ENCODE results near the gene WNT8A. TPM values are rescaled to one million over a fixed set of nuclear protein-coding genes. Genes with fewer than 3 reads are reported as not detected.
"Not testable (repeated sequence)": the region's sequence is repeated elsewhere in the genome, so short reads cannot be mapped to it uniquely, and the experiment has no call there.

Gene WNT8A, protein sequence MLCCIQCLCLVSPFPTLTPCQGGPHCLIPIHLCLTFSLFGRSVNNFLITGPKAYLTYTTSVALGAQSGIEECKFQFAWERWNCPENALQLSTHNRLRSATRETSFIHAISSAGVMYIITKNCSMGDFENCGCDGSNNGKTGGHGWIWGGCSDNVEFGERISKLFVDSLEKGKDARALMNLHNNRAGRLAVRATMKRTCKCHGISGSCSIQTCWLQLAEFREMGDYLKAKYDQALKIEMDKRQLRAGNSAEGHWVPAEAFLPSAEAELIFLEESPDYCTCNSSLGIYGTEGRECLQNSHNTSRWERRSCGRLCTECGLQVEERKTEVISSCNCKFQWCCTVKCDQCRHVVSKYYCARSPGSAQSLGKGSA
- not detected for total RNA-seq

DNA sequence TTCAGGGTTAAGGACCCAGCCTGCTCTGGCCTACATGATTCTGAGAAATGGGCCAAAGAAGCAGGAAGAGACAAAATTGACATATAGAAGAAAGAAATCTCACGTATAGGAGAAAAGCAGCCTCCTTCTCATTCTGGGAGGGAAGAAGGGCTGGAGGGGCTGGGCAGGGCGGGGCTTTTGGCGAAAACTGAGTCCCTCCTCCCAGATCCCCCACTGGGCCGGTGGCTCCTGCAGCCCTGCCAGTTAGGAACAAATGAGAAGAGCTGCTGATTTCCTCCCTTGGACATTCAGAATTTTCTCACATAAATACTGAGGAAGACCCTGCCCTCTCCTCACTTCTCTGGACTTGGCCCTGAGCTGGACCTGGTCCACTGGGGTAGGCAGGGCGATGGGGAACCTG, at the start of gene WNT8A:
Gene WNT8A, plus strand, starts transcription at position 332 of the 400 bp plus-strand sequence. CDS start 95 bp downstream, outside the sequence.
- no peaks in the 10 kb centered on the region for H3K36me3 ChIP-seq
- DNase-seq (ENCODE audit: low spot score in 2 of 2), result no peak
- H3K27ac ChIP-seq, result no peak within 1 kb of the TSS
- no peak within 1 kb of the TSS for H3K4me3 ChIP-seq
- H3K4me1 ChIP-seq, result no peaks in the 10 kb centered on the region
- no peaks in the 10 kb centered on the region for H3K9me3 ChIP-seq
- intact Hi-C loops (cut with DNase I), result no loop called here
- H3K27me3 ChIP-seq, result no peaks in the 10 kb centered on the region
- TF ChIP-seq, protein P1, sequence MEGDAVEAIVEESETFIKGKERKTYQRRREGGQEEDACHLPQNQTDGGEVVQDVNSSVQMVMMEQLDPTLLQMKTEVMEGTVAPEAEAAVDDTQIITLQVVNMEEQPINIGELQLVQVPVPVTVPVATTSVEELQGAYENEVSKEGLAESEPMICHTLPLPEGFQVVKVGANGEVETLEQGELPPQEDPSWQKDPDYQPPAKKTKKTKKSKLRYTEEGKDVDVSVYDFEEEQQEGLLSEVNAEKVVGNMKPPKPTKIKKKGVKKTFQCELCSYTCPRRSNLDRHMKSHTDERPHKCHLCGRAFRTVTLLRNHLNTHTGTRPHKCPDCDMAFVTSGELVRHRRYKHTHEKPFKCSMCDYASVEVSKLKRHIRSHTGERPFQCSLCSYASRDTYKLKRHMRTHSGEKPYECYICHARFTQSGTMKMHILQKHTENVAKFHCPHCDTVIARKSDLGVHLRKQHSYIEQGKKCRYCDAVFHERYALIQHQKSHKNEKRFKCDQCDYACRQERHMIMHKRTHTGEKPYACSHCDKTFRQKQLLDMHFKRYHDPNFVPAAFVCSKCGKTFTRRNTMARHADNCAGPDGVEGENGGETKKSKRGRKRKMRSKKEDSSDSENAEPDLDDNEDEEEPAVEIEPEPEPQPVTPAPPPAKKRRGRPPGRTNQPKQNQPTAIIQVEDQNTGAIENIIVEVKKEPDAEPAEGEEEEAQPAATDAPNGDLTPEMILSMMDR (IDR thresholded peaks at IDR 0.05), result no peak

- Histone ChIP-seq H3K9me3 (no peaks in the 10 kb centered on the region), H3K27ac (peak overlapping the region; percentile 19 to 50), H3K4me3 (no peak overlapping the region), H3K4me1 (peaks cover 4 to 17% of the 10 kb centered on the region in 2 donors), H3K27me3 (no peaks in the 10 kb centered on the region), H3K36me3 (no peaks in the 10 kb centered on the region)
- TF ChIP-seq, protein P1 (IDR thresholded peaks at IDR 0.05), result peak; percentile 77 to 89 (median 84)
- intact Hi-C loops (cut with DNase I), result loop anchor here (1.0 kb wide), 2 partner anchors 32 to 97 kb away; no protein-coding TSS in a partner anchor
- peak in 1 of 2 donors; percentile 79 for DNase-seq (ENCODE audit: low spot score in 2 of 2)
Observed at GRCh38 chr5:138035605-138036537, 48.0 kb upstream of the WNT8A start.

DNA sequence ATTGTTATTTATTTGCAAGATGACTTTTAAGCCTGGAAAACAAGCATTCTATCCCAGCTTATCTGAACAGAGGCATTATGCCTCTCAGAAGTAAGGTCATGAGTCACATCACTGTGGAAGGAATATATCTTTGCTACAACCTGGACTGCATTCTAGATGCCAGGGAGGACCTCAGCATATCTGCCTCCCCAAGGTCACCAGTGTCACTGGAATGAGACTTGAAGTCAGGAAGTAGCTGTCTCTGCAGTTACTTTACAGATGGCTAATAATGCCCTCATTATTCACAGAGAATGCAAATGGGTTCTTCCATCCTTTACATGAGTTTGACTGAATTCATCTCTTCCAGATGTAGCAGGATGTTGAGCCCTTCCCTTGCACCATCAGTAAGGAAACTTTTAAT, 46.6 kb upstream of the WNT8A start:
- DNase-seq (ENCODE audit: low spot score in 2 of 2), result no peak
- TF ChIP-seq, protein P1 (IDR thresholded peaks at IDR 0.05), result no peak
- Histone ChIP-seq H3K27me3 (no peaks in the 10 kb centered on the region), H3K9me3 (no peaks in the 10 kb centered on the region), H3K27ac (no peak overlapping the region), H3K36me3 (no peaks in the 10 kb centered on the region), H3K4me3 (no peak overlapping the region), H3K4me1 (peaks cover 4 to 10% of the 10 kb centered on the region in 2 donors)
- intact Hi-C loops (cut with DNase I), result no loop called here

DNA sequence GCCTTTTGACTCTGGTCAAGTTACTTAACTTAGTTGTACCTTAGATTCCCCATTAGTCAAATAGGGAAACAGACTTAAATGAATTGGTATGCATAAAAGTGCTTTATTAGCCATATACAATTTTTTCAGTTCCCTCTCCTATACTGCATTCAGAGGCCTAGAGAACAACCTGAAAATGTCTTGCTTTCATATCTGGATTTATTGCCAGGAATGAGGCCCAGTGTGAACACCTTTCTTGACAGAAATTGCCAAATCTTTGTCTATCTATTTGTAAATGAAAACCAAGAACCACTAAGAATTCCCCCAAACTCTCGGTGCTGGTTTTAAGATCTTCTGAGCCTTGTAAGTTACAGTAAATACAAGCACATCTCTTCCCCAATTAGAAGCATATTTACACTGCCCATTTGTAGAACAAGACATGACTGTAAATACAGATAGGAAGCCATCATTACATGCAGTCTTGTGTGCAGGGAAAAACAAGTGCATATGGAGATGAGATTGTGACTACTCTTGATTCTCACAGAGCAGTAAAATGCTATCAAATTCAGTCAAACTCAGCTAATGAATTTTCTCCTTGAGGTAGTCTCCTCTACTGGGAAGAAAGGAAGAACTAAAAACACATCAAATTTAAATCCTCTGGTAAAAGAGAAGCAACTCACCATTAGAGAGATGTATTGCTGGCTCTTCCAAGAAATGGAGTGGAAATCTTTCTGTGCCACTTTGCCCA, 45.8 kb upstream of the WNT8A start:
- H3K27me3 ChIP-seq, result no peaks in the 10 kb centered on the region
- intact Hi-C loops (cut with DNase I), result no loop called here
- peaks cover 4 to 10% of the 10 kb centered on the region in 2 donors for H3K4me1 ChIP-seq
- no peaks in the 10 kb centered on the region for H3K9me3 ChIP-seq
- no peak for DNase-seq (ENCODE audit: low spot score in 2 of 2)
- no peaks in the 10 kb centered on the region for H3K36me3 ChIP-seq
- H3K27ac ChIP-seq, result peak overlapping the region in 1 of 2 donors; percentile 14
- no peak overlapping the region for H3K4me3 ChIP-seq
- TF ChIP-seq, protein P1 (IDR thresholded peaks at IDR 0.05), result no peak

DNA sequence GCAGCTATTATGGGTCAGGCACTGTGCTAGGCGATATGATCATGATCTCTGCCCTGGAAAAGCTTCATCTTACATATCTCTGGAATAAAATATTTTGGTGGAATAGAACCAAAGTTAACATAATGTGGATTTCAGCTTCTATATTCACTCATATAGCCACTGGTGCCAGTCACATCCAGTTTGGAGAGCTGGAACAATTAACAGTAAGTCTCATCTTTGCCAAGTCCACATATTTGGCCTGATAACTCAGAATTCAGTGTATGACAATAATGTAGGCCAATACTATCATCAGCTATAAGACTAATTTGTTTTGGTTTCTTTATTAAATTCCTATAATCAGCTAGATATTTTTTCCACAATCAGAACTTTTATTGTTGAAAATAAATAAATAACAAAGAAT, 45.0 kb upstream of the WNT8A start:
- Histone ChIP-seq H3K4me1 (peaks cover 0 to 10% of the 10 kb centered on the region in 2 donors), H3K4me3 (no peak overlapping the region), H3K27ac (peak overlapping the region in 1 of 2 donors; percentile 14), H3K36me3 (no peaks in the 10 kb centered on the region), H3K9me3 (no peaks in the 10 kb centered on the region), H3K27me3 (no peaks in the 10 kb centered on the region)
- TF ChIP-seq, protein P1 (IDR thresholded peaks at IDR 0.05), result no peak
- no peak for DNase-seq (ENCODE audit: low spot score in 2 of 2)
- intact Hi-C loops (cut with DNase I), result no loop called here

GRCh38 chr5:138045283-138045682, 38.5 kb upstream of the WNT8A start:
- H3K4me3 ChIP-seq; intact Hi-C loops (cut with DNase I); DNase-seq (ENCODE audit: low spot score in 2 of 2); H3K36me3 ChIP-seq; H3K4me1 ChIP-seq; H3K9me3 ChIP-seq; H3K27me3 ChIP-seq; H3K27ac ChIP-seq: not testable (repeated sequence)
